K562 (cell line): ENCODE measurements around the gene MIEF1. TPM values are rescaled to one million over a fixed set of nuclear protein-coding genes. Genes with fewer than 3 reads are reported as not detected.

ENCODE experiments used
- EP400 ChIP-seq: fragments of 450-650 bp; IDR thresholded peaks from 2 replicates; pipeline ENCODE4 v1.6.1; 2017; ENCODE audit warnings: antibody characterized with exemption, mild to moderate bottlenecking, moderate library complexity
- ESRRB ChIP-seq: fragments of 250-450 bp; sonication (Bioruptor Pico); IDR thresholded peaks from 2 replicates; pipeline ENCODE4 v1.5.0; 2020; ENCODE audit warnings: mild to moderate bottlenecking, moderate library complexity, borderline replicate concordance
- HDAC1 ChIP-seq, 2 experiments: fragments of 450-650 bp; IDR thresholded peaks; 2 replicates each; pipeline ENCODE4 v1.6.1; 2016 to 2017; ENCODE audit warnings: inconsistent platforms in 1 of 2, mild to moderate bottlenecking in 1 of 2, moderate library complexity in 1 of 2
- NR2C2 ChIP-seq, 2 experiments: fragments of 200-800 bp in 1 of 2; sonication (Bioruptor generic) in 1 of 2; sonication (generic) in 1 of 2; formaldehyde crosslinking in 1 of 2; IDR thresholded peaks; 2 replicates each; pipeline versions ENCODE4 v1.6.1 to v1.8.0; 2016 to 2022; ENCODE audit warnings: mild to moderate bottlenecking in 1 of 2, missing compliant biosample characterization in 1 of 2, missing genetic modification characterization in 1 of 2, missing genetic modification reagents in 1 of 2
- ZEB2 ChIP-seq: fragments of 450-650 bp; IDR thresholded peaks from 2 replicates; pipeline ENCODE4 v1.6.1; 2016
- ZNF197 ChIP-seq: fragments of 200-800 bp; sonication (Bioruptor generic); IDR thresholded peaks from 2 replicates; pipeline ENCODE4 v1.6.1; 2016; ENCODE audit warnings: low read depth, missing genetic modification characterization, missing compliant biosample characterization
- ZNF408 ChIP-seq: fragments of 250-450 bp; sonication (Bioruptor Pico); IDR thresholded peaks from 2 replicates; pipeline ENCODE4 v1.4.0; 2020; ENCODE audit warnings: low read depth, mild to moderate bottlenecking, moderate library complexity
- polyA plus RNA-seq, 8 experiments: library from polyadenylated mRNA; depleted of rRNA in 4 of 8; stranded (reverse) in 5 of 8; unstranded in 3 of 8; fragments of >200 nt; fragmentation: Nextera tagmentation in 2 of 8; fragmentation: Illumina TruSeq in 1 of 8; extraction: Ambion mirVana in 2 of 8; extraction: Trizol in 1 of 8; gene quantifications; 2 replicates each; pipeline versions ENCODE4 v1.2.1 to v1.2.3, GENCODE V29; 2011 to 2014; ENCODE audit warnings: inconsistent platforms in 1 of 8, missing spikeins in 1 of 8
- total RNA-seq, 7 experiments: library from RNA; depleted of rRNA in 6 of 7; stranded (reverse); fragments of >200 nt in 6 of 7; fragmentation: Illumina TruSeq in 2 of 7; extraction: Trizol in 2 of 7; gene quantifications; 2 replicates each; pipeline versions ENCODE4 v1.2.1 to v1.2.3, GENCODE V29; 2011 to 2021; ENCODE audit warnings: low replicate concordance in 1 of 7
- TF ChIP-seq, protein P1 (sequence below): fragments of 250-450 bp; sonication (Bioruptor Pico); IDR thresholded peaks from 2 replicates; pipeline ENCODE4 v1.8.0; 2021; ENCODE audit warnings: moderate library complexity, mild to moderate bottlenecking, inconsistent platforms
- TF ChIP-seq, protein P2 (sequence below): sonication (generic); formaldehyde crosslinking; IDR thresholded peaks from 2 replicates; pipeline ENCODE4 v1.9.0; 2022; ENCODE audit warnings: mild to moderate bottlenecking, missing genetic modification reagents

MIEF1 gene
- total and polyA plus RNA-seq, 9 of the 15 experiments (the other 6 are each of a cell fraction or from before 2014, with no cell fraction given): 10.9 to 51.8 (median 25.5) TPM

DNA sequence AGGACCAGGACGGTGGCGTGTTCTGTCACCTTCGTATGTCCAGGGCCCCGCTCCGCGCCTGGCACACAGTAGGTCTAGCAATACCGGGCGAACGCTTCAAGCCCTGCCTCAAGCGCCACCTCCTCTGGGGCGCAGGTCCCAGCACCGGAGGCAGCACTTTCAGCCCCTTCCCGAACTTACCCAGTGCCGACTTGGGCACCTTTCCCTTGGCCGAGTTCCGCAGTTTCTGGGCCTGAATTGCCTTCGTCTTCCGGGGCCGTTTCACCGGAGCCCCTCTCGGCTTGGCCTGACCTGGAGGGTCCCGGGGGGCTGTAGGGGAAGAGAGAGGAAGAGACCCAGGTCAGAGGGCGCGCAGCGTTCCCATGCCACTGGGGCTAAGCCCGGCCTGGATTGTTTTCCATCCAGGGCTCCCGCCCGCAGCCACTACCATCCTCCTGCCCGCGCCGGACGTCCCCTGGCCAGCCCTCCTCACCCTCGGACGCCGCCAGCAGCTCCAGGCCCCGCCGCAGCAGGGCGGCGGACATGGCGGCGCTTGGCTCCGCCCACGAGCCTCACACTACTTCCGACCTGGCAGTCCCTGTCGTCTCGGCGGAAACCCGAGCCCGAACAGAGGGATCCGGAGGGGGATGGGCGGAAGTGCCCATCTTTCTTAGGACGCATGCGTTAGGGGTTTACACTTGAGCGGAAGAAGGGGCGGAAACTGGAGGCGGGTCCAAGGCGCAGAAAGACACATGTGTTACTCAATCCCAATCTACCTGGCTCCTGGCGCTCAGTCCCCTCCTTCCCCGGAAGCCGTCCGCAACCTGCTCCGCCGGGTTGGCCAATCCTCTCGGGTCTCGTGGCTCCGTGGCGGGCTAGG lies 30.4 kb downstream of the MIEF1 start, which contains the start of gene RPS19BP1 (continued):
- TF ChIP-seq NR2C2 (CRISPR knock-in tag; IDR thresholded peaks at IDR 0.05) (no peak), NR2C2 (tag; IDR thresholded peaks at IDR 0.05) (peak; percentile 85), EP400 (peak; percentile 72; the same call in 1 of the 2 replicates), HDAC1 (IDR thresholded peaks at IDR 0.05) (0 out of 4 replicates have a peak, but pooled peaks of 1 of the 2 experiments have one; percentile 28), ZNF408 (CRISPR knock-in tag) (no peak), ZEB2 (0 out of 2 replicates have a peak, but pooled peaks have one; percentile 36), ZNF197 (no peak), ESRRB (CRISPR knock-in tag) (no peak)
- TF ChIP-seq, protein P1, sequence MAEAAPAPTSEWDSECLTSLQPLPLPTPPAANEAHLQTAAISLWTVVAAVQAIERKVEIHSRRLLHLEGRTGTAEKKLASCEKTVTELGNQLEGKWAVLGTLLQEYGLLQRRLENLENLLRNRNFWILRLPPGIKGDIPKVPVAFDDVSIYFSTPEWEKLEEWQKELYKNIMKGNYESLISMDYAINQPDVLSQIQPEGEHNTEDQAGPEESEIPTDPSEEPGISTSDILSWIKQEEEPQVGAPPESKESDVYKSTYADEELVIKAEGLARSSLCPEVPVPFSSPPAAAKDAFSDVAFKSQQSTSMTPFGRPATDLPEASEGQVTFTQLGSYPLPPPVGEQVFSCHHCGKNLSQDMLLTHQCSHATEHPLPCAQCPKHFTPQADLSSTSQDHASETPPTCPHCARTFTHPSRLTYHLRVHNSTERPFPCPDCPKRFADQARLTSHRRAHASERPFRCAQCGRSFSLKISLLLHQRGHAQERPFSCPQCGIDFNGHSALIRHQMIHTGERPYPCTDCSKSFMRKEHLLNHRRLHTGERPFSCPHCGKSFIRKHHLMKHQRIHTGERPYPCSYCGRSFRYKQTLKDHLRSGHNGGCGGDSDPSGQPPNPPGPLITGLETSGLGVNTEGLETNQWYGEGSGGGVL: no peak
- TF ChIP-seq, protein P2, sequence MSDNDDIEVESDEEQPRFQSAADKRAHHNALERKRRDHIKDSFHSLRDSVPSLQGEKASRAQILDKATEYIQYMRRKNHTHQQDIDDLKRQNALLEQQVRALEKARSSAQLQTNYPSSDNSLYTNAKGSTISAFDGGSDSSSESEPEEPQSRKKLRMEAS (CRISPR knock-in tag): peak; percentile 70
